ENCODE data around the gene NT5C3B. TPM values are rescaled to one million over a fixed set of nuclear protein-coding genes. Genes with fewer than 3 reads are reported as not detected.

Gene NT5C3B
- total RNA-seq, 1 experiment from 2014 or later: 101 TPM

GRCh38 chr17:41811549-41812380 is 24.3 kb downstream of the NT5C3B start, which contains the start of gene P3H4:
TSS of gene P3H4 (minus strand) at chr17:41811949. CDS start at chr17:41811915, 34 bp downstream.
- DNase-seq (ENCODE audit: low read depth): peak; percentile 69

GRCh38 chr17:41810659-41811548 is 25.1 kb downstream of the NT5C3B start:
- no peak for DNase-seq (ENCODE audit: low read depth)

GRCh38 chr17:41806685-41807445 is 29.2 kb downstream of the NT5C3B start:
- no peak for DNase-seq (ENCODE audit: low read depth)

- no peak for DNase-seq (ENCODE audit: low read depth)
Observed at GRCh38 chr17:41803049-41804020, 32.7 kb downstream of the NT5C3B start.

GRCh38 chr17:41801374-41802271 is 34.4 kb downstream of the NT5C3B start:
- DNase-seq (ENCODE audit: low read depth): peak; percentile 70

- no peak for DNase-seq (ENCODE audit: low read depth)
Observed at GRCh38 chr17:41800601-41801373, 35.2 kb downstream of the NT5C3B start.

- DNase-seq (ENCODE audit: low read depth): no peak
Observed at GRCh38 chr17:41799366-41799765, 36.7 kb downstream of the NT5C3B start.

GRCh38 chr17:41797377-41797776 is 38.7 kb downstream of the NT5C3B start:
- no peak for DNase-seq (ENCODE audit: low read depth)

GRCh38 chr17:41796121-41796895 is 39.7 kb downstream of the NT5C3B start:
- no peak for DNase-seq (ENCODE audit: low read depth)

GRCh38 chr17:41794540-41794975 is 41.5 kb downstream of the NT5C3B start:
- DNase-seq (ENCODE audit: low read depth): no peak

GRCh38 chr17:41793784-41794539 is 42.1 kb downstream of the NT5C3B start:
- DNase-seq (ENCODE audit: low read depth): no peak

- DNase-seq (ENCODE audit: low read depth): peak; percentile 25
Observed at GRCh38 chr17:41792845-41793783, 42.9 kb downstream of the NT5C3B start.

- DNase-seq (ENCODE audit: low read depth): no peak
Observed at GRCh38 chr17:41787021-41787418, 49.0 kb downstream of the NT5C3B start.

- peak; percentile 64 for DNase-seq (ENCODE audit: low read depth)
Observed at GRCh38 chr17:41786227-41787020, 49.6 kb downstream of the NT5C3B start, which contains the start of gene JUP. TSS of gene JUP (minus strand) at chr17:41786711. CDS start at chr17:41771854, 14,857 bp downstream.

GRCh38 chr17:41785859-41786226 is 50.2 kb downstream of the NT5C3B start:
- no peak for DNase-seq (ENCODE audit: low read depth)

Data from LHCN-M2 (cell line).